Measurements from ENCODE around the gene SCYGR3. TPM values are rescaled to one million over a fixed set of nuclear protein-coding genes. Genes with fewer than 3 reads are reported as not detected.

The SCYGR3 gene
- total and polyA plus RNA-seq, 2 experiments from 2014 or later = not detected

GRCh38 chr2:227570615-227571014 lies 44.0 kb downstream of the SCYGR3 start (continued):
- no peak for TF ChIP-seq ZNF462 (CRISPR knock-in tag; IDR thresholded peaks at IDR 0.05)
- no peak for TF ChIP-seq NANOG (IDR thresholded peaks at IDR 0.05; ENCODE audit: borderline replicate concordance)
- TF ChIP-seq ZNF331 (CRISPR knock-in tag; IDR thresholded peaks at IDR 0.05; ENCODE audit: low read depth) = no peak
- no peak for TF ChIP-seq REST (IDR thresholded peaks at IDR 0.05; ENCODE audit: unreplicated experiment)
- no peak for TF ChIP-seq POLR2AphosphoS5 (IDR thresholded peaks at IDR 0.05; ENCODE audit: low read depth)
- no peak for TF ChIP-seq CREB1 (CRISPR knock-in tag; IDR thresholded peaks at IDR 0.05; ENCODE audit: low read depth)
- no peak for TF ChIP-seq ZNF114 (CRISPR knock-in tag; IDR thresholded peaks at IDR 0.05)

GRCh38 chr2:227568852-227569169 lies 45.8 kb downstream of the SCYGR3 start:
- H3K4me1 ChIP-seq (ENCODE audit: insufficient read depth) = peaks cover 12% of the 10 kb centered on the region; the same call in 1 of the 2 replicates
- no peak overlapping the region for H3K4me3 Mint-ChIP-seq
- no peaks in the 10 kb centered on the region for H4K20me1 ChIP-seq (replicated peaks; ENCODE audit: insufficient read depth)
- H3K9me2 ChIP-seq (ENCODE audit: insufficient read depth) = no peaks in the 10 kb centered on the region
- H3K4me1 Mint-ChIP-seq = peaks cover 23% of the 10 kb centered on the region; the same call in 2 of the 3 replicates
- H3K27ac ChIP-seq (ENCODE audit: low read depth) = no peak overlapping the region
- H3K27ac Mint-ChIP-seq = no peak overlapping the region
- H2AFZ ChIP-seq = no peak overlapping the region
- no peak overlapping the region for H3K4me2 ChIP-seq
- H3K79me2 ChIP-seq (replicated peaks; ENCODE audit: insufficient read depth) = no peaks in the 10 kb centered on the region
- no peak overlapping the region for H3K4me3 ChIP-seq
- no peak for ATAC-seq
- no peaks in the 10 kb centered on the region for H3K27me3 Mint-ChIP-seq (ENCODE audit: insufficient read depth, low read depth, poor library complexity)
- no peak for DNase-seq (ENCODE audit: low spot score)
- H3K27me3 ChIP-seq (ENCODE audit: insufficient read depth) = no peaks in the 10 kb centered on the region
- H3K36me3 Mint-ChIP-seq (ENCODE audit: low read depth) = no peaks in the 10 kb centered on the region
- no peaks in the 10 kb centered on the region for H3F3A ChIP-seq (replicated peaks; ENCODE audit: low read depth)
- H3K36me3 ChIP-seq (ENCODE audit: insufficient read depth) = no peaks in the 10 kb centered on the region
- H3K9me3 Mint-ChIP-seq = no peaks in the 10 kb centered on the region
- TF ChIP-seq JUNB (IDR thresholded peaks at IDR 0.05; ENCODE audit: unreplicated experiment) (no peak), CREB1 (CRISPR knock-in tag; IDR thresholded peaks at IDR 0.05; ENCODE audit: low read depth) (no peak), EZH2 (IDR thresholded peaks at IDR 0.05; ENCODE audit: low read depth, unreplicated experiment) (no peak), CTCF (conservative IDR thresholded peaks at IDR 0.05; ENCODE audit: low read depth in 2 of 2) (no peak), ETS1 (IDR thresholded peaks at IDR 0.05) (no peak), POLR2AphosphoS5 (IDR thresholded peaks at IDR 0.05; ENCODE audit: low read depth) (no peak)

All from GM23338 (cell line).